Measurements from ENCODE around the gene FNDC11. TPM values are rescaled to one million over a fixed set of nuclear protein-coding genes. Genes with fewer than 3 reads are reported as not detected.

The FNDC11 gene
- total RNA-seq, 1 donor from 2014 or later = 1.3 TPM

DNA sequence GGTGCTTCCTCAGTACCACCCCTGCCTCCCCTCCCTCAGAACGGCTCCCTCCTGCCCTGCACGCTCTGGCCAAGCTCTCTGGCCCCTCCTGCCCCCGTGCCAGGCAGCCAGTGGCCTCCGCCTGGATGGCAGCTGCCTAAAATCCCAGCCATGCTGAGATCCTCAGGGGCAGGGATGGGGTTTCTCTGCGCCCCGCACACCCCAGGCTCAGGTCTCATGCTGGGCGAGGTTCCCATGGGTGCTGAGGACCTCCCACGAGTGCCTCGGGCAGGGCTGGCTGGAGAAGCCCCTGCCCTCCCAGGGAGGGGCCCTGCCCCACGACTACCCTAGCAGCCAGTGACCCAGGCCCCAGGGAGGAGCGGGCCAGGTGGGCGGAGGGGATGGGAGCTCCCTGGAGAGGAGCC lies 19.5 kb upstream of the FNDC11 start:
- Mint-ChIP-seq H3K4me3 (ENCODE audit: unreplicated experiment) (no peak overlapping the region), H3K27me3 (ENCODE audit: unreplicated experiment) (peaks cover 5% of the 10 kb centered on the region), H3K9me3 (ENCODE audit: unreplicated experiment) (no peaks in the 10 kb centered on the region), H3K27ac (ENCODE audit: unreplicated experiment) (no peak overlapping the region), H3K36me3 (ENCODE audit: low read depth, unreplicated experiment) (peaks cover 4% of the 10 kb centered on the region), H3K4me1 (ENCODE audit: unreplicated experiment) (no peaks in the 10 kb centered on the region)
- TF ChIP-seq, protein P1, sequence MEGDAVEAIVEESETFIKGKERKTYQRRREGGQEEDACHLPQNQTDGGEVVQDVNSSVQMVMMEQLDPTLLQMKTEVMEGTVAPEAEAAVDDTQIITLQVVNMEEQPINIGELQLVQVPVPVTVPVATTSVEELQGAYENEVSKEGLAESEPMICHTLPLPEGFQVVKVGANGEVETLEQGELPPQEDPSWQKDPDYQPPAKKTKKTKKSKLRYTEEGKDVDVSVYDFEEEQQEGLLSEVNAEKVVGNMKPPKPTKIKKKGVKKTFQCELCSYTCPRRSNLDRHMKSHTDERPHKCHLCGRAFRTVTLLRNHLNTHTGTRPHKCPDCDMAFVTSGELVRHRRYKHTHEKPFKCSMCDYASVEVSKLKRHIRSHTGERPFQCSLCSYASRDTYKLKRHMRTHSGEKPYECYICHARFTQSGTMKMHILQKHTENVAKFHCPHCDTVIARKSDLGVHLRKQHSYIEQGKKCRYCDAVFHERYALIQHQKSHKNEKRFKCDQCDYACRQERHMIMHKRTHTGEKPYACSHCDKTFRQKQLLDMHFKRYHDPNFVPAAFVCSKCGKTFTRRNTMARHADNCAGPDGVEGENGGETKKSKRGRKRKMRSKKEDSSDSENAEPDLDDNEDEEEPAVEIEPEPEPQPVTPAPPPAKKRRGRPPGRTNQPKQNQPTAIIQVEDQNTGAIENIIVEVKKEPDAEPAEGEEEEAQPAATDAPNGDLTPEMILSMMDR (IDR thresholded peaks at IDR 0.05; ENCODE audit: unreplicated experiment) = no peak
- DNase-seq (ENCODE audit: low spot score) = no peak

DNA sequence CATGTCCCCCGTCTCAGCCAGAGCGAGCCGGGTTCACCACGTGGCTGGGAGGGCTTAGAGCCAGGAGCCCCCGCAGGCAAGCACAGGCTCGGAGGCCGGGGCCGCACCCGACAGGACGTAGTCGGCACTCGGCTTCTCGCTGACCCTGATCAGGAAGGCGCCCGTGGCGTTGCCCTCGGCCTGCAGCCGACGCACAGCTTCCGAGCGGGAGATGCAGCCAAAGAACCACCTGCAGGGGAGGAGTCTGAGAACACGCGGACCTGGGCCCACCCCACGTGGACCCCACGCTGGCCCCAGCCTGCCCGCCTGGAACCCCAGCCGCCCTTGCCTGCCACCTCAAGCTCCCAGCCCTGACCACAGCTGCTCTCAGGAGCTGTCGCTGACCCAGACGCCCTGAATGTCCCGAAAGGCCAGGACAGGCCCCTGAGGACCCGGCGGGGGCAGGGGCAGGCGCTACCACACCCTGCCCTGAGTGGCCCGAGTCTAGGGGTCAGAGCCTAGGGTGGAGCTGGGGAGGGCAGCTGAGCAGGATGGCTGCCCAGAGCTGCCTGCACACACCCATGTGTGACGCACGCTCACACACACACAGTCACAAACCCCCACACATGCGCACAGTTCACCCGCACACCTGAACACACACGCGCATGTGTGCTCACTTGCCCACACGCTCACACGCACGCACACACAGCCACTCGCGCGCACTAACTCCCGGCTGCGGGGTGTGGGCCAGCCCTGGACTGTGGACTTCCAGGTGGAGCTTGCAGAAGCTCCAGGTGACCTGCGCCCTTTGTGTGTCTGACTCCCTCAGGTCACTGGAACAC lies 18.9 kb upstream of the FNDC11 start:
- Mint-ChIP-seq H3K4me1 (ENCODE audit: unreplicated experiment) (no peaks in the 10 kb centered on the region), H3K4me3 (ENCODE audit: unreplicated experiment) (no peak overlapping the region), H3K27me3 (ENCODE audit: unreplicated experiment) (peaks cover 5% of the 10 kb centered on the region), H3K36me3 (ENCODE audit: low read depth, unreplicated experiment) (peaks cover 4% of the 10 kb centered on the region), H3K27ac (ENCODE audit: unreplicated experiment) (no peak overlapping the region), H3K9me3 (ENCODE audit: unreplicated experiment) (no peaks in the 10 kb centered on the region)
- TF ChIP-seq, protein P1 (IDR thresholded peaks at IDR 0.05; ENCODE audit: unreplicated experiment) = no peak
- DNase-seq (ENCODE audit: low spot score) = peak; percentile 5

DNA sequence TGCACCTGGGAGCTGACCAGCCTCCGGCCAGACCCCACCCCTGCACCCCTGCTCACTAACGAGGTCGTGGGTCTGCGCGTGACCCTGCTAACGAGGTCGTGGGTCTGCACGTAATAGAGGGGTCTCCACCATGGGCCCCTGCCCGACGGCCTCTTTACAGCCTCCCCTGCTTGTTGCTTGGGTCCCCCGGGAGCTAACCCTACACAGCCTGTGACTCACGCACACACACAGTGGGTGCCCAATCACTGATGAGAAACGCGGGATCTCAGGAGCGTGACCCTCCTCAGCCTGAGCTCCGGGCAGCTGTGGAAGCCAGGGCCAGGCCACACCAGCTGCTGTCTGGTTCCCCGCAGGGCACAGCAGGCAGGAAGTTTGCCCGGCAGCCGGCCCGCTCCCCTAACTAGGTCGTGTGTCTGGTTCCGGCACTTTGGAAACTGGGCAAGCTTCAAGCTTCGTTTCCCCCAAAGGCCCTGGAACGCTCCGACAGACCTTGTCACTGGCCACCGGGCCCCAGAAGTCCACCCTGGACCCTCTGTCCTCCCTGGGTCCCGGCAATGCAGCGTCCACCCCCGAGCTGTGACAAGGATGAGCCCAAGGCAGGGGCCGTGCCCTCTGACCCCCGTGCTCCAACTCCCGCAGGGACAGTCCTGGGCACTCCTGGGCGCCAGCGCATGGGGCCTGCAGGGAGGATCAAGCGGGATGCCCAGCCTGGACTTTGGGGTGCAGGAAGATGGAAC lies 17.6 kb upstream of the FNDC11 start:
- DNase-seq (ENCODE audit: low spot score) = peak; percentile 11
- H3K27ac Mint-ChIP-seq (ENCODE audit: unreplicated experiment) = no peak overlapping the region
- no peaks in the 10 kb centered on the region for H3K4me1 Mint-ChIP-seq (ENCODE audit: unreplicated experiment)
- TF ChIP-seq, protein P1 (IDR thresholded peaks at IDR 0.05; ENCODE audit: unreplicated experiment) = no peak
- no peak overlapping the region for H3K4me3 Mint-ChIP-seq (ENCODE audit: unreplicated experiment)
- peaks cover 4% of the 10 kb centered on the region for H3K36me3 Mint-ChIP-seq (ENCODE audit: low read depth, unreplicated experiment)
- H3K9me3 Mint-ChIP-seq (ENCODE audit: unreplicated experiment) = no peaks in the 10 kb centered on the region
- peaks cover 5% of the 10 kb centered on the region for H3K27me3 Mint-ChIP-seq (ENCODE audit: unreplicated experiment)

DNA sequence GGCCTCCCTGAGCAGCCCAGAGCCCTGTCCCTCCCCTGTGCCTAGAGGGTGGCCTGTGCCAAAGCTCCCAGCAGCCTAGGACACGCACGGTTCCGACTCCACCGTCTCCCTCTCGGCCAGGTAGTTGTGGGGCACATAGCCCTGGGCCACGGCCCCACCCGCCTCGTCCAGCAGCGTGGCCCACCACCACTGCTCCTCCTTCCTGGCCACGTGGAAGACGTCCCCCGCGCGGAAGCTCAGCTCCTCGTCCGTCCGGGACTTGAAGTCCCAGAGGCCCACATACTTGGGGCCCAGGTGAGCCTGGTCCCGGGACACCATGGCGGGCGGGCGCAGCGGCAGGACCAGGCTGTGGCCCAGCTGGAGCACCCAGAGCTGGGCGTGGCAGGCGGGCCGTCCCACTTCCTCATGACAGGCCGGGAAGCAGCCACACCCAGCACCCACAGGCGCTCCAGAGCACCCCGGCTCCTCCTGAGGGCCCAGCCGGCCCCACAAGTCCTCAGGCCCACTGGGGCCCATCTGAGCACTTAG lies 16.9 kb upstream of the FNDC11 start, which contains the start of gene PTK6:
Gene PTK6, minus strand, starts transcription at position 380 of the 528 bp plus-strand sequence. Its CDS starts 62 bp downstream, at position 318.
- DNase-seq (ENCODE audit: low spot score) = no peak
- Mint-ChIP-seq H3K27me3 (ENCODE audit: unreplicated experiment) (peaks cover 5% of the 10 kb centered on the region), H3K9me3 (ENCODE audit: unreplicated experiment) (no peaks in the 10 kb centered on the region), H3K4me1 (ENCODE audit: unreplicated experiment) (no peaks in the 10 kb centered on the region), H3K36me3 (ENCODE audit: low read depth, unreplicated experiment) (peaks cover under 1% of the 10 kb centered on the region), H3K4me3 (ENCODE audit: unreplicated experiment) (no peak within 1 kb of the TSS), H3K27ac (ENCODE audit: unreplicated experiment) (no peak within 1 kb of the TSS)
- TF ChIP-seq, protein P1 (IDR thresholded peaks at IDR 0.05; ENCODE audit: unreplicated experiment) = no peak

All from endothelial cell (in vitro differentiated cells).